ENCODE data around the gene PIGBOS1. TPM values are rescaled to one million over a fixed set of nuclear protein-coding genes. Genes with fewer than 3 reads are reported as not detected.
"Not testable (repeated sequence)": the region's sequence is repeated elsewhere in the genome, so short reads cannot be mapped to it uniquely, and the experiment has no call there.

PIGBOS1 gene
- total and polyA plus RNA-seq, 2 experiments from 2014 or later: 9.1 to 16.7 TPM

DNA sequence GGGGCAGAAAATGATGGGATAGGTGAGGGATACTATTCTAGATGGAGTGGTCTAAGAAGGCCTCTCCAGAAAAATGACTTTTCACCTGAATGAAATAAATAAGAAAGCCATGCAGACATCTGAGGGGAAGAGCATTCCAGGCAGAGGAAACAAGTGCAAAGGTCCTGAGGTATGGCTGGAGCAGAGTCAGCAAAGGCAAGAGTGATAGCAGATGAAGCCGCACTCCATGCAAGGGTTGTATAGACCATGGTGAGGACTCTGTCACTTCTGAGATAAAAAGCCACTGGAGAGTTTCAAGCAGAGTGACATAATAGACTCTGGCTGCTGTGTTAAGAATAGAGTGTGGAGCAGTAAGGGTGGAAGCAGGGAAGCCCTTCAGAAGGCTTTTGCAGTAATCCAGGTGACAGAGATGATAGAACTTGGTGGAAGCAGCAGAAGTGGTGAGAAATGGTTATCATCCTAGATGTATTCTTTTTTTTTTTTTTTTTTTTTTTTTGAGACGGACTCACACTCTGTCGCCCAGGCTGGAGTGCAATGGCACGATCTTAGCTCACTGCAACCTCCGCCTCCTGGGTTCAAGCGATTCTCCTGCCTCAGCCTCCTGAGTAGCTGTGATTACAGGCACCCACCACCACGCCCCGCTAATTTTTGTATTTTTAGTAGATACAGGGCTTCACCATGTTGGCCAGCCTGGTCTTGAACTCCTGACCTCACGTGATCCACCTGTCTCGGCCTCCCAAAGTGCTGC is 32.3 kb downstream of the PIGBOS1 start:
- peaks cover 13% of the 10 kb centered on the region for H3K4me1 Mint-ChIP-seq
- H3K4me3 Mint-ChIP-seq: not testable (repeated sequence)

DNA sequence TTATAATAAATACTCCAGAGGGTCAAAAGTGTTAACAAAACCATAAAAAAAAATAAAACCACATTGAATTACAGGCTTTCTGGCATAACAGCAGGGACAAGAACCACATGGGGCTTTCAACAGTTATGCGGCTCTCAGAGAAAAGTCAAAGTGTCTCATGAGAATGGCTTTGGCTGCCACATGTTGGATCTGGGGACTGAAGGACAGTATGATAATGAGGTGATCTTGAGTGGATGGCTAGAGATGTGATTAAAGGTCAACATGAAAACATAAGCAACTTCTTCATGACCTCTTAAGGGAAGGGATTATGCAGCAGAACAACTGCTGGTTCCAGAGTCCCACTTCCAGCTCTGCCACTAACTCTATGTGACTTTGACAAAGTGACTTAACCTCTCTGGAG is 34.5 kb downstream of the PIGBOS1 start:
- H3K36me3 Mint-ChIP-seq (ENCODE audit: low read depth): no peaks in the 10 kb centered on the region
- Histone ChIP-seq H3K4me1 (ENCODE audit: insufficient read depth) (peaks cover 6% of the 10 kb centered on the region), H2AFZ (no peak overlapping the region), H3F3A (replicated peaks; ENCODE audit: low read depth) (no peaks in the 10 kb centered on the region), H3K4me3 (no peak overlapping the region), H3K4me2 (no peak overlapping the region), H3K79me2 (replicated peaks; ENCODE audit: insufficient read depth) (no peaks in the 10 kb centered on the region), H4K20me1 (replicated peaks; ENCODE audit: insufficient read depth) (no peaks in the 10 kb centered on the region), H3K27ac (ENCODE audit: low read depth) (no peak overlapping the region), H3K9me2 (ENCODE audit: insufficient read depth) (no peaks in the 10 kb centered on the region), H3K27me3 (ENCODE audit: insufficient read depth) (peaks cover 11% of the 10 kb centered on the region), H3K36me3 (ENCODE audit: insufficient read depth) (no peaks in the 10 kb centered on the region)
- peaks cover 11% of the 10 kb centered on the region for H3K4me1 Mint-ChIP-seq
- H3K9me3 Mint-ChIP-seq: no peaks in the 10 kb centered on the region
- no peak overlapping the region for H3K27ac Mint-ChIP-seq
- DNase-seq (ENCODE audit: low spot score) (no peak), ATAC-seq (no peak)
- TF ChIP-seq EZH2 (IDR thresholded peaks at IDR 0.05; ENCODE audit: low read depth, unreplicated experiment): no peak
- TF ChIP-seq, protein P1, sequence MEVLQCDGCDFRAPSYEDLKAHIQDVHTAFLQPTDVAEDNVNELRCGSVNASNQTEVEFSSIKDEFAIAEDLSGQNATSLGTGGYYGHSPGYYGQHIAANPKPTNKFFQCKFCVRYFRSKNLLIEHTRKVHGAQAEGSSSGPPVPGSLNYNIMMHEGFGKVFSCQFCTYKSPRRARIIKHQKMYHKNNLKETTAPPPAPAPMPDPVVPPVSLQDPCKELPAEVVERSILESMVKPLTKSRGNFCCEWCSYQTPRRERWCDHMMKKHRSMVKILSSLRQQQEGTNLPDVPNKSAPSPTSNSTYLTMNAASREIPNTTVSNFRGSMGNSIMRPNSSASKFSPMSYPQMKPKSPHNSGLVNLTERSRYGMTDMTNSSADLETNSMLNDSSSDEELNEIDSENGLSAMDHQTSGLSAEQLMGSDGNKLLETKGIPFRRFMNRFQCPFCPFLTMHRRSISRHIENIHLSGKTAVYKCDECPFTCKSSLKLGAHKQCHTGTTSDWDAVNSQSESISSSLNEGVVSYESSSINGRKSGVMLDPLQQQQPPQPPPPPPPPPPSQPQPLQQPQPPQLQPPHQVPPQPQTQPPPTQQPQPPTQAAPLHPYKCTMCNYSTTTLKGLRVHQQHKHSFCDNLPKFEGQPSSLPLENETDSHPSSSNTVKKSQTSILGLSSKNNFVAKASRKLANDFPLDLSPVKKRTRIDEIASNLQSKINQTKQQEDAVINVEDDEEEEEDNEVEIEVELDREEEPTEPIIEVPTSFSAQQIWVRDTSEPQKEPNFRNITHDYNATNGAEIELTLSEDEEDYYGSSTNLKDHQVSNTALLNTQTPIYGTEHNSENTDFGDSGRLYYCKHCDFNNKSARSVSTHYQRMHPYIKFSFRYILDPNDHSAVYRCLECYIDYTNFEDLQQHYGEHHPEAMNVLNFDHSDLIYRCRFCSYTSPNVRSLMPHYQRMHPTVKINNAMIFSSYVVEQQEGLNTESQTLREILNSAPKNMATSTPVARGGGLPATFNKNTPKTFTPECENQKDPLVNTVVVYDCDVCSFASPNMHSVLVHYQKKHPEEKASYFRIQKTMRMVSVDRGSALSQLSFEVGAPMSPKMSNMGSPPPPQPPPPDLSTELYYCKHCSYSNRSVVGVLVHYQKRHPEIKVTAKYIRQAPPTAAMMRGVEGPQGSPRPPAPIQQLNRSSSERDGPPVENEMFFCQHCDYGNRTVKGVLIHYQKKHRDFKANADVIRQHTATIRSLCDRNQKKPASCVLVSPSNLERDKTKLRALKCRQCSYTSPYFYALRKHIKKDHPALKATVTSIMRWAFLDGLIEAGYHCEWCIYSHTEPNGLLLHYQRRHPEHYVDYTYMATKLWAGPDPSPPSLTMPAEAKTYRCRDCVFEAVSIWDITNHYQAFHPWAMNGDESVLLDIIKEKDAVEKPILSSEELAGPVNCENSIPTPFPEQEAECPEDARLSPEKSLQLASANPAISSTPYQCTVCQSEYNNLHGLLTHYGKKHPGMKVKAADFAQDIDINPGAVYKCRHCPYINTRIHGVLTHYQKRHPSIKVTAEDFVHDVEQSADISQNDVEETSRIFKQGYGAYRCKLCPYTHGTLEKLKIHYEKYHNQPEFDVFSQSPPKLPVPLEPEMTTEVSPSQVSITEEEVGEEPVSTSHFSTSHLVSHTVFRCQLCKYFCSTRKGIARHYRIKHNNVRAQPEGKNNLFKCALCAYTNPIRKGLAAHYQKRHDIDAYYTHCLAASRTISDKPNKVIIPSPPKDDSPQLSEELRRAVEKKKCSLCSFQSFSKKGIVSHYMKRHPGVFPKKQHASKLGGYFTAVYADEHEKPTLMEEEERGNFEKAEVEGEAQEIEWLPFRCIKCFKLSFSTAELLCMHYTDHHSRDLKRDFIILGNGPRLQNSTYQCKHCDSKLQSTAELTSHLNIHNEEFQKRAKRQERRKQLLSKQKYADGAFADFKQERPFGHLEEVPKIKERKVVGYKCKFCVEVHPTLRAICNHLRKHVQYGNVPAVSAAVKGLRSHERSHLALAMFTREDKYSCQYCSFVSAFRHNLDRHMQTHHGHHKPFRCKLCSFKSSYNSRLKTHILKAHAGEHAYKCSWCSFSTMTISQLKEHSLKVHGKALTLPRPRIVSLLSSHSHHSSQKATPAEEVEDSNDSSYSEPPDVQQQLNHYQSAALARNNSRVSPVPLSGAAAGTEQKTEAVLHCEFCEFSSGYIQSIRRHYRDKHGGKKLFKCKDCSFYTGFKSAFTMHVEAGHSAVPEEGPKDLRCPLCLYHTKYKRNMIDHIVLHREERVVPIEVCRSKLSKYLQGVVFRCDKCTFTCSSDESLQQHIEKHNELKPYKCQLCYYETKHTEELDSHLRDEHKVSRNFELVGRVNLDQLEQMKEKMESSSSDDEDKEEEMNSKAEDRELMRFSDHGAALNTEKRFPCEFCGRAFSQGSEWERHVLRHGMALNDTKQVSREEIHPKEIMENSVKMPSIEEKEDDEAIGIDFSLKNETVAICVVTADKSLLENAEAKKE (CRISPR knock-in tag; IDR thresholded peaks at IDR 0.05): no peak
- TF ChIP-seq, protein P2, sequence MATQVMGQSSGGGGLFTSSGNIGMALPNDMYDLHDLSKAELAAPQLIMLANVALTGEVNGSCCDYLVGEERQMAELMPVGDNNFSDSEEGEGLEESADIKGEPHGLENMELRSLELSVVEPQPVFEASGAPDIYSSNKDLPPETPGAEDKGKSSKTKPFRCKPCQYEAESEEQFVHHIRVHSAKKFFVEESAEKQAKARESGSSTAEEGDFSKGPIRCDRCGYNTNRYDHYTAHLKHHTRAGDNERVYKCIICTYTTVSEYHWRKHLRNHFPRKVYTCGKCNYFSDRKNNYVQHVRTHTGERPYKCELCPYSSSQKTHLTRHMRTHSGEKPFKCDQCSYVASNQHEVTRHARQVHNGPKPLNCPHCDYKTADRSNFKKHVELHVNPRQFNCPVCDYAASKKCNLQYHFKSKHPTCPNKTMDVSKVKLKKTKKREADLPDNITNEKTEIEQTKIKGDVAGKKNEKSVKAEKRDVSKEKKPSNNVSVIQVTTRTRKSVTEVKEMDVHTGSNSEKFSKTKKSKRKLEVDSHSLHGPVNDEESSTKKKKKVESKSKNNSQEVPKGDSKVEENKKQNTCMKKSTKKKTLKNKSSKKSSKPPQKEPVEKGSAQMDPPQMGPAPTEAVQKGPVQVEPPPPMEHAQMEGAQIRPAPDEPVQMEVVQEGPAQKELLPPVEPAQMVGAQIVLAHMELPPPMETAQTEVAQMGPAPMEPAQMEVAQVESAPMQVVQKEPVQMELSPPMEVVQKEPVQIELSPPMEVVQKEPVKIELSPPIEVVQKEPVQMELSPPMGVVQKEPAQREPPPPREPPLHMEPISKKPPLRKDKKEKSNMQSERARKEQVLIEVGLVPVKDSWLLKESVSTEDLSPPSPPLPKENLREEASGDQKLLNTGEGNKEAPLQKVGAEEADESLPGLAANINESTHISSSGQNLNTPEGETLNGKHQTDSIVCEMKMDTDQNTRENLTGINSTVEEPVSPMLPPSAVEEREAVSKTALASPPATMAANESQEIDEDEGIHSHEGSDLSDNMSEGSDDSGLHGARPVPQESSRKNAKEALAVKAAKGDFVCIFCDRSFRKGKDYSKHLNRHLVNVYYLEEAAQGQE (IDR thresholded peaks at IDR 0.05; ENCODE audit: unreplicated experiment): no peak
- no peak for TF ChIP-seq EZH2phosphoT487 (IDR thresholded peaks at IDR 0.05; ENCODE audit: unreplicated experiment)
- TF ChIP-seq, protein P3, sequence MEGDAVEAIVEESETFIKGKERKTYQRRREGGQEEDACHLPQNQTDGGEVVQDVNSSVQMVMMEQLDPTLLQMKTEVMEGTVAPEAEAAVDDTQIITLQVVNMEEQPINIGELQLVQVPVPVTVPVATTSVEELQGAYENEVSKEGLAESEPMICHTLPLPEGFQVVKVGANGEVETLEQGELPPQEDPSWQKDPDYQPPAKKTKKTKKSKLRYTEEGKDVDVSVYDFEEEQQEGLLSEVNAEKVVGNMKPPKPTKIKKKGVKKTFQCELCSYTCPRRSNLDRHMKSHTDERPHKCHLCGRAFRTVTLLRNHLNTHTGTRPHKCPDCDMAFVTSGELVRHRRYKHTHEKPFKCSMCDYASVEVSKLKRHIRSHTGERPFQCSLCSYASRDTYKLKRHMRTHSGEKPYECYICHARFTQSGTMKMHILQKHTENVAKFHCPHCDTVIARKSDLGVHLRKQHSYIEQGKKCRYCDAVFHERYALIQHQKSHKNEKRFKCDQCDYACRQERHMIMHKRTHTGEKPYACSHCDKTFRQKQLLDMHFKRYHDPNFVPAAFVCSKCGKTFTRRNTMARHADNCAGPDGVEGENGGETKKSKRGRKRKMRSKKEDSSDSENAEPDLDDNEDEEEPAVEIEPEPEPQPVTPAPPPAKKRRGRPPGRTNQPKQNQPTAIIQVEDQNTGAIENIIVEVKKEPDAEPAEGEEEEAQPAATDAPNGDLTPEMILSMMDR (conservative IDR thresholded peaks at IDR 0.05; ENCODE audit: low read depth in 2 of 2): no peak
- H3K27me3 Mint-ChIP-seq (ENCODE audit: insufficient read depth, low read depth, poor library complexity): peaks cover 8% of the 10 kb centered on the region
- no peak overlapping the region for H3K4me3 Mint-ChIP-seq

More for the DNA sequence above, 32.3 kb downstream of the PIGBOS1 start:
- H3K27ac ChIP-seq (ENCODE audit: low read depth); H3K36me3 ChIP-seq (ENCODE audit: insufficient read depth); H4K20me1 ChIP-seq (replicated peaks; ENCODE audit: insufficient read depth); H3F3A ChIP-seq (replicated peaks; ENCODE audit: low read depth); H3K27ac Mint-ChIP-seq; H3K36me3 Mint-ChIP-seq (ENCODE audit: low read depth); ATAC-seq; H3K4me3 ChIP-seq; H3K9me2 ChIP-seq (ENCODE audit: insufficient read depth); H3K79me2 ChIP-seq (replicated peaks; ENCODE audit: insufficient read depth); DNase-seq (ENCODE audit: low spot score); H3K4me2 ChIP-seq; H3K27me3 Mint-ChIP-seq (ENCODE audit: insufficient read depth, low read depth, poor library complexity); H2AFZ ChIP-seq; H3K4me1 ChIP-seq (ENCODE audit: insufficient read depth); H3K9me3 Mint-ChIP-seq: not testable (repeated sequence)
- H3K27me3 ChIP-seq (ENCODE audit: insufficient read depth): peaks cover 11% of the 10 kb centered on the region

Data from GM23338 (cell line).